Activated B cell treated with CpG ODN at 0.5 μM for 24 hours (primary cell): ENCODE data around the gene ARFGAP1. TPM values are rescaled to one million over a fixed set of nuclear protein-coding genes. Genes with fewer than 3 reads are reported as not detected.

Source experiments
- ATAC-seq: fragments of 200-7000 bp; cut with Tn5 transposase; one replicate; pipeline ENCODE4 v1.10.0; 2021; ENCODE audit warnings: low read depth, mild to moderate bottlenecking, moderate library complexity
- CTCF ChIA-PET: fragments of 350-600 bp; sonication (Branson Sonifier 250); formaldehyde crosslinking; loops from one replicate; lab custom pipeline; 2021; ENCODE audit warnings: antibody characterized with exemption; lab: Charles Lee
- POLR2A ChIA-PET: fragments of 350-600 bp; sonication (Branson Sonifier 250); formaldehyde crosslinking; loops from one replicate; lab custom pipeline; 2021; ENCODE audit warnings: antibody characterized with exemption; lab: Charles Lee
- DNase-seq: peaks from one replicate; pipeline ENCODE4 v3.0.0; 2022
- H3K27ac Mint-ChIP-seq: one replicate; pipeline ENCODE4 v1.8.0; 2020; ENCODE audit warnings: mixed read lengths
- H3K27me3 Mint-ChIP-seq: one replicate; pipeline ENCODE4 v1.8.0; 2021; ENCODE audit warnings: mixed read lengths
- H3K36me3 Mint-ChIP-seq: one replicate; pipeline ENCODE4 v1.8.0; 2021; ENCODE audit warnings: low read depth, mixed read lengths
- H3K4me1 Mint-ChIP-seq: one replicate; pipeline ENCODE4 v1.8.0; 2021; ENCODE audit warnings: mixed read lengths
- H3K4me3 Mint-ChIP-seq: one replicate; pipeline ENCODE4 v1.8.0; 2020; ENCODE audit warnings: mild to moderate bottlenecking, mixed read lengths
- H3K9me3 Mint-ChIP-seq: one replicate; pipeline ENCODE4 v1.8.0; 2020; ENCODE audit warnings: mixed read lengths
- CTCF ChIP-seq: fragments of 200-600 bp; IDR thresholded peaks from one replicate; pipeline ENCODE4 v1.8.0; 2022; ENCODE audit warnings: antibody characterized with exemption, mild to moderate bottlenecking
- intact Hi-C: fragments of 100-400 bp; cut with micrococcal nuclease; formaldehyde crosslinking; loops from one replicate; pipeline ENCODE4 v1.15.1; 2024
- total RNA-seq: library from RNA; stranded (reverse); gene quantifications from 2 replicates; pipeline ENCODE4 v1.2.3, GENCODE V29; 2022

Gene ARFGAP1
- total RNA-seq, 1 donor from 2014 or later, result 85.8 TPM

GRCh38 chr20:63269724-63270123 is 2.9 kb upstream of the ARFGAP1 start:
- no peak for DNase-seq
- TF ChIP-seq CTCF, result no peak
- ATAC-seq, result no peak
- Mint-ChIP-seq H3K9me3 (no peaks in the 10 kb centered on the region), H3K27ac (no peak overlapping the region), H3K4me1 (peaks cover 16% of the 10 kb centered on the region), H3K27me3 (peaks cover 11% of the 10 kb centered on the region), H3K4me3 (no peak overlapping the region), H3K36me3 (no peaks in the 10 kb centered on the region)
- POLR2A ChIA-PET, result no interaction called here
- intact Hi-C loops, result loop anchor here (5.0 kb wide), 2 partner anchors 92 to 793 kb away; partner anchors contain the start of gene TCEA2
- CTCF ChIA-PET, result no interaction called here

GRCh38 chr20:63270606-63271325 is 1.8 kb upstream of the ARFGAP1 start:
- ChIA-PET CTCF (interaction anchor here (1.3 kb wide), 1 partner anchor 48 kb away, joined by 4 read pairs; no protein-coding TSS in a partner anchor), POLR2A (no interaction called here)
- Mint-ChIP-seq H3K4me1 (peaks cover 21% of the 10 kb centered on the region), H3K4me3 (peak overlapping the region; percentile 85), H3K27ac (no peak overlapping the region), H3K27me3 (peaks cover 5% of the 10 kb centered on the region), H3K36me3 (peaks cover 3% of the 10 kb centered on the region), H3K9me3 (no peaks in the 10 kb centered on the region)
- intact Hi-C loops, result loop anchor here (5.0 kb wide), 2 partner anchors 93 to 792 kb away; partner anchors contain the start of gene TCEA2
- TF ChIP-seq CTCF, result no peak
- no peak for ATAC-seq
- no peak for DNase-seq

DNA sequence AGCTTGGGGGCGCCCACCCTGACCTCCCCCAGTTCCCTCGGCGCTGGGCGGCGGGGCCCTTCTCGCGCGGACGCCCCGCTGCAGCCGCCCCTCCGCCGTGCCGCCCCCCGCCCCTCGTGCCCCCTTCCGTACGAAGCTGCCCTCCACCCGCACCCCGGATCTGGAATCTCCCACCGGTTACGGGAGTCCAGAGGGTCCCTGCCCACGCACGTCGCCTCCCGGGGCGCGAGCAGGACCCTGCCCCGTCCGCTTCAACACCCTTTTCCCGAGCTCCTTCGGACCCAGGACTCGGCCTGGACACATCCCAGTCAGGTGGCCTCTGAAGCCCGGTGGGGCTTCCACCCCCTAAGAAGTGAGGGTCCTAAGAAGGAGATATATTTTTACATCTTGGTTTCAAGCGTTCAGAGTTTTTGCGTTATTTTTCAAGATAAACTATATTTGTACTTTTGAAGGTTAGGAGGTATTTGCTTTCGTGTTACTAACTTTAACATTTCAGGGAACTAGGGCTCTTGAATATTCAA is 506 bp downstream of the ARFGAP1 start:
- Mint-ChIP-seq H3K9me3 (no peaks in the 10 kb centered on the region), H3K4me1 (peaks cover 21% of the 10 kb centered on the region), H3K27ac (peak overlapping the region; percentile 66), H3K36me3 (peaks cover 15% of the 10 kb centered on the region), H3K4me3 (peak overlapping the region; percentile 86), H3K27me3 (no peaks in the 10 kb centered on the region)
- intact Hi-C loops, result loop anchor here (5.0 kb wide), 2 partner anchors 96 to 789 kb away; partner anchors contain the start of gene TCEA2
- ATAC-seq, result no peak
- ChIA-PET POLR2A (interaction anchor here (0.9 to 1.3 kb wide), 3 partner anchors 57 to 248 kb away, joined by 4 to 8 read pairs (median 6); partner anchors contain the start of genes PPDPF and YTHDF1), CTCF (no interaction called here)
- no peak for DNase-seq
- TF ChIP-seq CTCF, result no peak

DNA sequence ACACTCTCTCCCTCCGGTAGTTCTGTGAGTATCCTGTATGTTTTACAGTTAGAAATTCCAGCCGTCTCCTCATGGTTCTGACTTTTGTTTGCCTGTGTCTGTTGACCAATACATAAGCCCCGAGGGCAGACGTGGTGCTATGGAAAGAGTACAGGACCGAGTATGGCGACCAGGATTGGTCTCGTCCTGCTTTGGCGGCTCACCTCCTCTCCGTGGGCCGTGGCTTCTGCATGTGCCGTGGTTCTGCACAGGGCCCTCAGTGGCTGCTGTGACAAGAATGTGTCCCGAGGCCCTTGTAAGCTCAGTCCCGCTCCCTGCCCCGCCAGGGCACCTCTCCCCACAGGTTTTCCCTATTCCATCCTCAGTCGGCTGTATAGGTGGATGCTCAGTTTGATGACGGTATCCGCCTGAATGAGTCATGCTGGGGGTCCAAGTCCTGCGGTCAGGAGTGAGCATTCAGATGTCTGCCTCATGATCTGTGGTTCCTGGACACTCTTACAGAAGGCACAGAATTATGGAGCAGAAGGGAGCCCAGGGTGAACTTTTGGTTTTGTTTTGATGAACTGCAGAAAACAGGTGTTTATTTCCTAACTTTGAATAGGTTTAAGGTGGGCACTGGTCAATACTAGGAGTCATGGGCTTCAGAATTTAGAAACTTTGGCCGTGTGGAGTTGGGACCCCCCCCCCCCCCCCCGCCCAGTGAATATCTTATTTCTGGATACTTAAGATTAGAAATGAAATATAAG is 1.2 kb downstream of the ARFGAP1 start:
- CTCF ChIA-PET, result no interaction called here
- ATAC-seq, result no peak
- intact Hi-C loops, result loop anchor here (5.0 kb wide), 2 partner anchors 97 to 788 kb away; partner anchors contain the start of gene TCEA2

More for the DNA sequence above, 1.2 kb downstream of the ARFGAP1 start:
- H3K36me3 Mint-ChIP-seq, result peaks cover 21% of the 10 kb centered on the region
- peak overlapping the region; percentile 86 for H3K4me3 Mint-ChIP-seq
- peaks cover 21% of the 10 kb centered on the region for H3K4me1 Mint-ChIP-seq
- no peaks in the 10 kb centered on the region for H3K27me3 Mint-ChIP-seq
- no peak for TF ChIP-seq CTCF
- POLR2A ChIA-PET, result interaction anchor here (1.3 kb wide), 1 partner anchor 247 kb away, joined by 6 read pairs; the partner anchor contains the start of gene PPDPF
- H3K9me3 Mint-ChIP-seq, result no peaks in the 10 kb centered on the region
- H3K27ac Mint-ChIP-seq, result peak overlapping the region; percentile 27
- no peak for DNase-seq
